HG02884 (cell line): Measurements from ENCODE around the gene DNM3.

Experiments
- ATAC-seq: cut with Tn5 transposase; IDR thresholded peaks from one replicate; pipeline ENCODE4 v1.9.1; 2021; ENCODE audit warnings: mild to moderate bottlenecking, moderate library complexity; ENCODE audit not compliant: unreplicated experiment

Gene DNM3

DNA sequence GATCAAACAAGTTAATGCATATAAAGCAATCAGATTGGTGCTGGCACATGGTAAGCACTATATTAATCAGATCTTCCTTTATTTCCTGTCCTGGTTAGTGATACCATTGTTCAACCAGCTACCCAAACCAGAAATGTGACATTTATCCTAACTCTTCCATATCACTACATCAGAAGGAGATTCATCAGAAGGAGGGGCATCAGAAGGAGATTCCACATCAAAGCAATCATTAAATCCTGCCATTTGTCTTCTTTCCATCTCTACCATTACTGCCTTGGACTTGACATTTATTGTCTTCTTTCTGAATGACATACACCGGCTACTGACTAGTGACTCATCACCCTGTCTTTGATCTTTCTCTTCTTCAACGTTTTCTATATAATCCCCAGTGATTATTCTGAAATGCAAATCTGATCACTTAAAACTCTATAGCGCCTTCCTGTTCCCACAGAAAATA is 75.0 kb downstream of the DNM3 start:
- ATAC-seq, result no peak

DNA sequence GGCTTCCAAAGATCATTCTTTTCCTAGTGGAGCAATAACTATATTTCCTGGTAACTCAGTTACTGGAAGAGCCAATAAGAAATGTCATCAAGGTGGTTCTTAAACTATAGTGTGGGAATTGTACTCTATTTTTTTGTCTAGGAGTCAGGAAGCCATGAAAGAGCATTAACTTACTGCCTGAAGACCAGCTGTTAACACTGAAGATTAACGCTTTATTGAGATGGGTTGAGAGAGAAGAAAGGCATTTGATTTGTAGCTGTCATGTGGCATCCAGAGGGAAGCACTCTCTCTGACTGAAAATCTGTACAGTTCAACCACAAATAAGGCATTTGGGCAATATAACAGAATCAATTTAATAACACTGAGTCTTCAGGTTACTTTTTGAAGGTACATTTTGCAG is 76.0 kb downstream of the DNM3 start:
- no peak for ATAC-seq

DNA sequence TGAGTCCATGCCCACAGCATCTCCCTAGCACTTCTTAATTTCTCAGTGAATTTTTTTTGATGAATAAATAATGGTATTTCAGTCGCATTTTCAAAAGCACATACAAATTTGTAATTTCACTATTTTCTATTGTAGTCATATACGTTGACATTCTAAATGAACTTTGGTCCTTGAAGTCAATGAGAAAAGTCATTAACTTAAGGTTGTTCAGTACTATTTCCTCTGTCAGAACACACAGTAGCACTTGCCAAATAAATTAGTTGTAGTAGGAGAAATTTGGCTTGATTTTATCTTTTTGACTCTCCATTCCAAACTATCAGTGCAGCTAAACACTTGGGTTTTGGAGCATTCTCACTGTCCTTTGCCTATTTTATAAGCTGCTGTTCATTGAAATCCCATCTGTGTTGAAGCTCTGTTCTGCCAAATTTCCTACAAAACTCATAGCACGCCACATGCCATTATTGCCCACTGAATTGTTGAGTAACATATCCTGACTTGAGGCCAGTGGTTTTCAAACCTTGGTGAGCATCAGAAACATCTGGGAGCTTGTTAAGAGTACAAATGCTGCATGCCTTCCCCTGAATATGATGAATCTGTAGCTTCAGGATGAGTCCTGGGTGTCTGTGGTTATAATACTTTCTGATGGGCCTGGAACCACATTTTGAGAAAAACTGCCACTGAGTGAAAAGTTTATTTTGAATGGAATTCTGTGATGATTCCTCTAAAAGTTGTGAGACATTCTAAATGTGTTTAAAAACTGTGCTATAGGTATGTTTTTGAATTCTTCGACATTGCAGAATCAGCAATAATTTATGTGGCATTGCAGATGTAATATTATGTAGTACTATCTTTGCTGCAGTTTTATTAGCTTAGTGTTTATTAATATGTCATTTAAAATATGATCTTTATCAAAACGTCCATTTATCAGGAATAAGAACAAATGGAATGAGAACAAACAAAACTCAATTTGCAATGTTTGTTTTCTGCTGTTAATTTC is 78.9 kb downstream of the DNM3 start:
- no peak for ATAC-seq

DNA sequence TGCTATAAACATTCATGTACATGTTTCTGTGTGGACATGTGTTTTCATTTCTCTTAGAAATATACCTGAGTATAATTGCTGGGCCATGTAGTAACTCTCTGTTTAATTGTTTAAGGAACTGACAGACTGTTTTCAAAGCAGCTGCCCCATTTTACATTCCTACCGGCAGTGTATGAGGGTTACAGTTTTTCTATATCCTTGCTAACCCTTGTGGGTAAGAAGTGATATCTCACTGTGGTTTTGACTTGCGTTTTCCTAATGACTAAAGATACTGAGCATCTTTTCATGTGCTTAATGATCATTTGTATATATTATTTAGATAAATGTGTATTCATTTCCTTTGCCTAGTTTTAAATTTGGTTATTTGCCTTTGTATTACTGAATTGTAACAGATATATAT is 81.7 kb downstream of the DNM3 start:
- ATAC-seq, result no peak

DNA sequence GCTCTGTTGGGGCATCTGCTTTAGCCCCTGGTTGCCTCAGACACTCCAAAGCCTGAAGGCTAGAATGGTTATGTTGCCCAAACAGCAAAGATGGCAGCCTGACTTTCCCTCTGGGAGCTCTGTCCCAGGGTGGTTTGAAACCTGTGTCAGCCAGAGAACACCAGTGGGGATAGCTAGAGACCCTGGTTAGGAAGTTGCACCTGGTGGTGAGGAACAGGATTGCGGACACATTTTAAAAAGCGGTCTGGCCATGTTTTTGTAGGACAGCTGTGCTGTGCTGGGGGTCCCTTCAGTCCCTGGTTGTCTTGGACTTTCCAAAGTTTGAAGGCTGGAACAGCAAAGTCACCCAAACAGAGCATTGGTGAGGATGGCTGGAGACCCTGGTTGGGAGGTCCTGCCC is 87.8 kb downstream of the DNM3 start:
- ATAC-seq, result no peak

DNA sequence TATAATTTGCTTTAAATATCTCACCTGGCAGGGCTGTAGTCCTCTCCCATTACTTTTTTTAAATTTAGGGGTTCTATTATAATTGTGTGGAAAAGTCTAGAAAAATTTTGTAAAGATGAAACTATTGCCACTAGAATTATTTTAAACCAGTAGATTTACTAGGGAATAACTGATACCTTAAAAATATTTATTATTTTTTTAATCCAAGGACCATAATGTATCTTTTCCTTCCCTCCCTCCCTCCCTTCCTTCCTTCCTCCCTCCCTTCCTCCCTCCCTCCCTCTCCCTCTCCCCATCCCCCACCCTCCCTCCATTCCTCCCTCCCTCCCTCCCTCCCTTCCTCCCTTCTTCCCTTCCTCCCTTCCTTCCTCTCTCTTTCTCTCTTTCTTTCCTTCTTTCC is 90.5 kb downstream of the DNM3 start:
- ATAC-seq, result no peak

DNA sequence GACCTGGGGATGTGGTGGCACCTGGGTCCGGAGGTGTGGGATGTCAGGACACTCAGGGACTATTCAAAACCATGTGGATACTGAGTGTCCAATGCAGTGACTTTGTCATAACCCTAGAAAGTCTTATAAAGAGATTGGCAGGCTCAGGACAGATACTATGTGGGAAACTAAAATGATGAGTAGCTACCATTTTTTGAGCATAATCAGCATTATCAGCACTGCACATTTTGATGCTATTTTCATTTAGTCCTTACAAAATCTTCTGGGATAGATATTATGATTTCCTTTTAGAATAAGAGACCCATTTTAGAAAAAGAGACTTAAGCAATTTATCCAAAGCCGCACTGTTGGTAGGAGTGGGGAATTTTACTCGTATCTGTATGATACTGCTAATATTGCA is 93.4 kb downstream of the DNM3 start:
- no peak for ATAC-seq

DNA sequence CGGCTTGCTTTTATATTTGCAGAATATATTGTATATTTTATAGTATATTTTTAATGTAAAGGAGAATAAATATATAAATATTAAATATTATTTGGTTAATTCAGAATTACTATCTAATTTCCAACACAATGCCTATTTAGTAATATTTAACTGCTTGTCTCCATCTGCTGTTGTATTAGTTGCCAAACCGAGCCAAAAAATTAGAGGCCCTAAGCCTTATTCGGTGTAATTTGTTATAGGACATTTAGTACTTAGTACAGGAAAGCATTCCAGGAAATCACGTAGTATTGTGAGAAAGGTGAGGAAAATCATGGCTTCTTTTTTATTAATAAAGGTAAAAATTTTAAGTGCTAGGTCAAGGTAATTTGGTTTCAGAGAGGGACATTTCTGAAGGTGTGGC is 93.8 kb downstream of the DNM3 start:
- no peak for ATAC-seq

DNA sequence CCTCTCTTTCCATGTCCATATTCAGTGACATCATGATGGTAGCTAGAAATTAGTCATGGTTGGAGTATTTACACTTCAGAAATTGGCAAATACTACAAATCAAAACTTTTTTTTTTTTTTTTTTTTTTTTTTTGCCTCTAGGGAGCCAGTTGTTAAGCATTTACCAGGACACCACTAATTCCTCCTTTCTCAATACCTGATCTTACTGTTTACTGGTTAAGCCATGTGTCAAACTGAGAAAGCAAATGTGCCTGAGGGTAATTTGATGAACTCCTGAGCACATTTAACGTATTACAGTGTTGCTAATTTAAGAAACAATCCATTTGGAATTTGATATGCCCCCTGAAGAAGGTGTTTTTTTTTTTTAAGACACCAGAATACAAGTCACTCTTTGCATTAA is 94.4 kb downstream of the DNM3 start:
- no peak for ATAC-seq

DNA sequence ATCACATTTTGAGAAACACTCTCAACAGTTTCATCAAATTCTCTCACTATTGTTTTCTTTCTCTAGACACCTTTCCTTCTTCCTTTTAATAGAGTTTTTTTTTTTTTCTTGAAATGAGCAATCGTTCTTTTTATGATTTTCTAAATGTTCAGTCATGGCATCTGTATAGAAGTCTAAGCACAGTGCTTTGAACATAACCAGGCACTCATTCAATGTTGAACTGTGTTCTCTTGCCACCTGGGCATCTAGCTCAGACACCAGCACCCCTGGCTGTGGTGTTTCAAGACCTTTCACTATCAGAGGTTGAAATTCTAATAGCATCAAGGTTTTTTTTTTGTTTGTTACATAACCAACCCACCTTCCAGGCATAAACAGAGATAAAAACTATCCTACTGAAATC is 96.6 kb downstream of the DNM3 start:
- no peak for ATAC-seq

DNA sequence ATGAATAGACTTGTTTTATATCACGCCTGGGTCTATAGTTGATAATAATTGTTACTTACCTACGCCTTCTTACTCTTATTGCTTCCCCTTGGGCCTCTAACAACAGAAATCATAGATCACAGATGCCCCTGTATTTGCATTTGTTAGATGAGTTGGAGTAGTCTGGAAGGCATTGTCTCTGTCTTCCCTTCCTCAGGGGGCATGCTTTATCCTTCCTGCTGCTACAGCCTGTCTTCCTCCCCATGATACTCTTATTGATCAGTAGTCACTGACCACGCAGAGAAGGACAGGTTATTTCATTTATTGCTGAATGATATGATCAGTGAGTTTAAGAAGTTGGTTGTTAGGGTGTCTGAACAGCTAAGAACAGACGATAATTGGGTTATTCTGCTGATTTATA is 98.4 kb downstream of the DNM3 start:
- ATAC-seq, result no peak

DNA sequence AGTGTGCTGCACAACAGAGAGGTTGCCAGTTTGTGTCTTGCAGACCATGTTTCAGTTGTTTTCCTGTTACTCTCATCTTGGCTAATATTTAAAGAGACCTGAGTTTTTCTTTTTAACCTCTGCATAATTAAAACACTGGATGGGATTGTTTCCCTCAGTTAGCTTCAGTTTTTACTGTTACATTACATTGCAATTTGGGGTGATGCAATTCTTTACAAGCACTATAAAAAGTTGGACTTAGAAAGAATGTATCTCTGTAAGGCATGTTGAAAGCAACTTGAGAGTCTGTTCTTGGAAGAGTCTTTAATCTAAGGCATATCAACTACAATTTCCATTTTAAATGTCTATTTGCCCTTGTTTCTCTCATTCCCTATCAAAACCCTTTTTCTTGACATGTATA is 99.1 kb downstream of the DNM3 start:
- ATAC-seq, result no peak

DNA sequence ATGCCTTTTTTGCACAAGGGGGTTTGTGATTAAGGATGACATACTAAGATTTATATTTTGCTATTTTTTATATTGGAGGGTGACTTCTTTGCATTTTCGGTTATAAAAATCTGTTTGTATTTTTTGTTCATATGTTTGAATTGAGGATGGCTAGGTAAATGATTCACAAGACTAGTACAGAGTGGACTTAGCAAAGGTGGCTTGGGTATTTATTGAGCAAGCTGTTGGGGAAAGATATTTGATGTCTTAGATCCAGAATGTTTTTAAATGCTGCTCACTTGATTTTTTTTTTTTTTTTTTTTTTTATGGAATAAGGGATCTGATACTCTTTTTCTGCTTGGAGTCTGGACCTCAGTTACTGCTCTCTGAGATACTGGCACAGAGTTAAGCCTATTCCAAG is 100.6 kb downstream of the DNM3 start:
- ATAC-seq, result no peak

DNA sequence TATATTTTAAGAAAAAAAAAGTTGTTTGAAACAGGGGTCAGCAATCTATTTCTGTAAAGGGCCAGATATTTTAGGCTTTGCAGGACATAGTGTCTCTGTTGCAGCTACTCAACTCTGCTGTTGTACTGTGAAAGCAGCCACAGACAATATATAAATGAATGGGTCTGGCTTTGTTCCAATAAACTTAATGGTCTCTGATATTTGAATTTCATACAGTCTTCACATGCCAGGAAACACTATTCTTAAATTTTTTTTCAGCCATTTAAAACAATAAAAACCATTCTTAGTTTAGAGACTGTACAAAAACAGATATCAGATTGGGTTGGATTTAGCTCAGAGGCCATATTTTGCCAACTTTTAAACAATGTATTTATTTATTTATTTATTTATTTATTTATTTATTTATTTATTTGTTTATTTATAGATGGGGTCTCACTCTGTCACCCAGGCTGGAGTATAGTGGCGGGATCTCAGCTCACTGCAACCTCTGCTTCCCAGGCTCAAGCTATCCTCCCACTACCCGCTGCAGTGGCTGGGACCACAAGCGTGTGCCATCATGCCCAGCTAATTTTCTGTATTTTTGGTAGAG is 102.8 kb downstream of the DNM3 start:
- no peak for ATAC-seq

DNA sequence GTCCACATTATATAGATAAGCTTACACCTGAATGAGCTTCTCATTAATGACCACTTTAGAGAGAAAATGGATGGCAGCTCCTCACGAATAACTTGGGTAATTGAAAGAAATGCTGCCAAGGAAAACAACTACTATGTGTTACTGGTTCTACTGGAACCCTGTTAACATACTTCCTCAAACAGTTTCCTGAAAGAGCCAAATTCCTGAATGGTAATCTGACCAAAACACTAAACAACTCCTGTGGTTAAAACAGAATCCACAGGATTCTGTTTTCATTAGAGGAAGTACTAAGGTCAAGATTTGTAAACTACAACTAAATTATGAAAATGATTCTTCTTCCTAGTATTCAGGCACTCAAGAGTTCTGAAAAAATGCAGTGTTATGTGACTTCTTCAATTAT is 107.2 kb downstream of the DNM3 start:
- no peak for ATAC-seq

DNA sequence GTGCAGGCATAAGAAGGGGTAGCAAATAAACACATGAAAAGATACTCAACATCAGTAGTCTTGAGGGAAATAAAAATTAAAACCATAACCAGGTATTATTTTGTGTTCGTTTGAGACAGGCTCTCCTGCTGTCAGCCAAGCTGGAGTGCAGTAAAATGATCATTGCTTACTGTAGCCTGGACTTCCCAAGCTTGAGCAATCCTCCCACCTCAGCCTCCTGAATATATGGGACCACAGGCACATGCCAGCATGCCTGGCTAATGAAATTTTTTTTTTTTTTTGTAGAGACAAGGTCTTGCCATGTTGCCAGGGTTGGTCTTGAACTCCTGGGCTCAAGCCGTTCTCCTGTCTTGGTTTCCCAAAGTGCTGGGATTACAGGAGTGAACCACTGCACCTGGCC is 108.0 kb downstream of the DNM3 start:
- ATAC-seq, result no peak

DNA sequence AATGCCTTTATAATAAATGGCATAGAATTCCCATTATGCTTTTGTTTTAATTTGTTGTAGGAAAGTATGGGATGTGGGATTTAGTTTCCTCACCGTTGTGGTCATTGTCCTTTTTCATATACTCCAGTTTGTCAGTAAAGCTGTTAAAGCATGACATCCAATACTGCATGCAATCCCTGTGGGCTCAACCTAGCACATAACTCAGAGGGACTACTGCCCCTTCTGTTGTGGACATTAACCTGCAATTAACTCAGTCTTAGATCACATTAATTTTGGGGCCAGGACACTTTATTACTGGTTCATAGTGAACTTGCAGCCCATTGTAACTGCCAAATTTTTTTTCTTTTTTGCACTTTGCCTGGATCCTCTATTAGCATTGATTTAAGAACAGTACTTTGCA is 112.5 kb downstream of the DNM3 start:
- no peak for ATAC-seq

DNA sequence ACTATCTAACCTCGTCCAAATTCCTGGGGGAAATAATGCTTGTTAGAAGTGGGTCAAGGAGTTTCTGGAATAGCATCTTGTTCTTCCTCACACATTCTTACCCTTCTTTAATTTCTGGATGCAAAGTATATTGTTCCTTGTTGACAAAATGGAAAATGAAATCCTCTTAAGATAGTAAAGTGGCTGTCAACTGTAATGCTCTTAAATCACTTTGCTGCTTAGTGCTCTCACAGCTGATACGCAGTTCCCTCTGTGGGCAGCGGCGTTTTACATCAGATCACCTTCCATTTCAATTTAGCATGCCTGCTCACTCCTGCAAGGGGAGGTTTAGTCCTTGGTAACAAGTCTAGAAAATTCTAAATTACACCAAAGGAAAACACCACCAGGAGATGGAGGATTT is 113.1 kb downstream of the DNM3 start:
- no peak for ATAC-seq

DNA sequence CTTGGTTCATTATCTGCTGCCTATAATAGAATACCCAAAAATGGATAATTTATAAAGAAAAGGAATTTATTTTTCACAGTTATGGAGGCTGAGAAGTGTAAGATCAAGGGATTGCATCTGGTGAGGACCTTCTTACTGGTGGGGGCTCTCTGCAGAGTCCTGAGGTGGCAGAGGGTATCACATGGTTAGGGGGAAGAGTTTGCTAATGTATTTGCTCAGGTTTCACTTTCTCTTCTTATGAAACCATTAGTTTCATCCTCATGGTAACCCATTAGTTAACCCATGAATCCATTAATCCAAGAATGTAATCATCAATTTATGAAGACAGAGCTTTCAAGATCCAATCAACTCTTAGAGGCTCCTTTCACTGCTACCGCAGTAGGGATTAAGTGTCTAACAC is 120.6 kb downstream of the DNM3 start:
- no peak for ATAC-seq

DNA sequence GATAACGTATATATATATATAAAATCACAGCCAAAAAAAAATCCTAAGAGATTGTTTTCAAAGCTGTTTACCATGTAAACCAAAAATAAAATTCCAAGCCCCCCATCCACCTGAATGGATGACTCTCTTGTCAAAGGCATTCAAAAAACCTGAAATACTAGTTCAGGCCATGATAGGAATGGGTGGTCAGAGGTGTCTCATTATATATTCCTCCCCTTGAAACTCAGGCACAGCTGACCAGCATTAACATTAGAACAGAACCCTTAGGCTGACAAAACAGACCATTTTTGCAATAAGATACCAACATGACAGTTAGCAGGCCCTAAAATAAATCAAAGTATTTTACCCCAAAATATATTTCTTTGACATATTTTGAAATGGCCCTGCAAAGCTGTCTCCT is 122.5 kb downstream of the DNM3 start:
- no peak for ATAC-seq

DNA sequence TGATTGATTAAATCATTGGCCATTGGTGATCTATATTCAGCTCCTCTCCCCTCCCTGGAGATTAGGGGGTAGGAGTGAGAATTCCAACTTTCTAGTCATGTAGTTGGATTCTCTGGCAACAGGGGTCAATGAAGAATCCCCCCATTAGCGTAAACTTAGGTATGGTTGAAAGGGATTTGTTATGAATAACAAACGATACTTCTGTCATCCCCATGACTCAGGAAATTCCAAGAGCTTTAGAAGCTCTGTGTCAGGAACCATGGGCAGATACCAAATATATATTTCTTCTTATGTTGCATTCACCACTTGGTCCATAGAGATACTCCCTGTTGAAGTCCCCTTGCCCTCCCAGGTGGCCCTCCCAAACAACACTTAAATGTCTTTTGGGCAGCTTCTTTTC is 124.5 kb downstream of the DNM3 start:
- no peak for ATAC-seq

DNA sequence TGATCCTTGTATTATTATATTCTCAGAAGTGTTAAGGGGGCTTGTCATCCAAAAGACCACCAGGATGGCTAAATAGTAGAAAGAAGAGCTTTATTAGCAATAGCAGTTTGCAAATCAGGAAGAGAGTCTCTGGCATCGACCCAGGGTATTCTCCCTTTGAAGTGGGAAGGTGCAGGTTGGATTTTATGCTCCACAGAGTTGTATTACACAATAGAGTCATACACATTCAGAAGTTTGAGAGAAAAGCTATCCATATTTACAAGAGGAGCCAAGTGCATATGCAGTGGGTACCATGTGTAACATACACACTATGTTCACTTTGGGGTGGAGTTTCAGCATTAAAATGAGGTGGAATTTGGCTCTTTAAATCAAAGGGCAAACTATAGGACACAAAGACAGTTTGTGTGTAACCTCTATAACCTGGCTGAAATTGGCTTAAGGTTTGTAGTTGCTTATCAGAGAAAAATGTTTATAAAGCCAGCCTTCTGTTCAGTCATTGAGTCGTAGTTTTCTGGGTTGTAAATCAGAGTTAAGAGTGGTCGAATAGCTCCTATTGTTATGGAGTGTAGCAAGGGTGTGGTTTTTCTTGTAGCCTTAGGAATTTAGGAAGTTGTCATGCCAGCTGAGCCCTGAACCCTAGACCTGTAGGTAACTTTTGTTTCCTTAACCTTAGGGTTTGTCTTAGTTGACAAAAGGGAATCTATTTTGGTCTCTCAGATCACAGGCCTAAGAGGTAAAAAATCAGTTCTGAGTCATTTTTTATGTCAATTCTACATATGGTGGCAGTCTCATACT is 125.3 kb downstream of the DNM3 start:
- ATAC-seq, result no peak
